IPS-NIHi11 (cell line): ENCODE data around the gene KISS1.
"Not testable (repeated sequence)": the region's sequence is repeated elsewhere in the genome, so short reads cannot be mapped to it uniquely, and the experiment has no call there.

Source experiments
- DNase-seq: peaks from one replicate; pipeline ENCODE4 v3.0.0; 2012; ENCODE audit warnings: mixed read lengths, low spot score

The KISS1 gene

GRCh38 chr1:204196068-204196795 lies at the start of gene KISS1:
Gene KISS1 (minus strand): TSS chr1:204196491. CDS start chr1:204192876, 3,615 bp downstream.
- DNase-seq = no peak

- no peak for DNase-seq
Observed at GRCh38 chr1:204242920-204243319, 46.6 kb upstream of the KISS1 start.

GRCh38 chr1:204241914-204242313 lies 45.6 kb upstream of the KISS1 start:
- no peak for DNase-seq

- no peak for DNase-seq
Observed at GRCh38 chr1:204241050-204241449, 44.8 kb upstream of the KISS1 start.

- no peak for DNase-seq
Observed at GRCh38 chr1:204240233-204240632, 43.9 kb upstream of the KISS1 start.

- not testable (repeated sequence) for DNase-seq
Observed at GRCh38 chr1:204239401-204239800, 43.1 kb upstream of the KISS1 start.

GRCh38 chr1:204238520-204238919 lies 42.2 kb upstream of the KISS1 start:
- DNase-seq = not testable (repeated sequence)

GRCh38 chr1:204237515-204237914 lies 41.2 kb upstream of the KISS1 start:
- not testable (repeated sequence) for DNase-seq

GRCh38 chr1:204232526-204232925 lies 36.2 kb upstream of the KISS1 start:
- no peak for DNase-seq

GRCh38 chr1:204230211-204230610 lies 33.9 kb upstream of the KISS1 start:
- no peak for DNase-seq

- no peak for DNase-seq
Observed at GRCh38 chr1:204228896-204229295, 32.6 kb upstream of the KISS1 start.

GRCh38 chr1:204227996-204228785 lies 31.9 kb upstream of the KISS1 start:
- no peak for DNase-seq

GRCh38 chr1:204227351-204227750 lies 31.1 kb upstream of the KISS1 start:
- DNase-seq = no peak

GRCh38 chr1:204225841-204226735 lies 29.8 kb upstream of the KISS1 start:
- peak; percentile 52 for DNase-seq

- DNase-seq = no peak
Observed at GRCh38 chr1:204224655-204225054, 28.4 kb upstream of the KISS1 start.

GRCh38 chr1:204223129-204223860 lies 27.0 kb upstream of the KISS1 start:
- DNase-seq = no peak

GRCh38 chr1:204222764-204223055 lies 26.4 kb upstream of the KISS1 start:
- DNase-seq = no peak

- DNase-seq = no peak
Observed at GRCh38 chr1:204222006-204222763, 25.9 kb upstream of the KISS1 start.

GRCh38 chr1:204221271-204221670 lies 25.0 kb upstream of the KISS1 start:
- no peak for DNase-seq

- DNase-seq = no peak
Observed at GRCh38 chr1:204219971-204220616, 23.8 kb upstream of the KISS1 start.

- DNase-seq = no peak
Observed at GRCh38 chr1:204218552-204218951, 22.3 kb upstream of the KISS1 start.
